Renal cortical epithelial cell (primary cell): ENCODE data around the gene MRTFB. TPM values are rescaled to one million over a fixed set of nuclear protein-coding genes. Genes with fewer than 3 reads are reported as not detected.
A peak's percentile ranks its signal among the peaks of the same experiment; 100 is the strongest.

ENCODE experiments used
- DNase-seq: peaks from one replicate; pipeline ENCODE4 v3.0.0-alpha.2; 2011; ENCODE audit warnings: low read depth
- total RNA-seq: library from RNA; depleted of rRNA; stranded (reverse); fragments of >200 nt; gene quantifications from 2 replicates; pipeline ENCODE4 v1.2.3, GENCODE V29; 2014

Gene MRTFB
- total RNA-seq, 1 donor from 2014 or later: 21.9 TPM

DNA sequence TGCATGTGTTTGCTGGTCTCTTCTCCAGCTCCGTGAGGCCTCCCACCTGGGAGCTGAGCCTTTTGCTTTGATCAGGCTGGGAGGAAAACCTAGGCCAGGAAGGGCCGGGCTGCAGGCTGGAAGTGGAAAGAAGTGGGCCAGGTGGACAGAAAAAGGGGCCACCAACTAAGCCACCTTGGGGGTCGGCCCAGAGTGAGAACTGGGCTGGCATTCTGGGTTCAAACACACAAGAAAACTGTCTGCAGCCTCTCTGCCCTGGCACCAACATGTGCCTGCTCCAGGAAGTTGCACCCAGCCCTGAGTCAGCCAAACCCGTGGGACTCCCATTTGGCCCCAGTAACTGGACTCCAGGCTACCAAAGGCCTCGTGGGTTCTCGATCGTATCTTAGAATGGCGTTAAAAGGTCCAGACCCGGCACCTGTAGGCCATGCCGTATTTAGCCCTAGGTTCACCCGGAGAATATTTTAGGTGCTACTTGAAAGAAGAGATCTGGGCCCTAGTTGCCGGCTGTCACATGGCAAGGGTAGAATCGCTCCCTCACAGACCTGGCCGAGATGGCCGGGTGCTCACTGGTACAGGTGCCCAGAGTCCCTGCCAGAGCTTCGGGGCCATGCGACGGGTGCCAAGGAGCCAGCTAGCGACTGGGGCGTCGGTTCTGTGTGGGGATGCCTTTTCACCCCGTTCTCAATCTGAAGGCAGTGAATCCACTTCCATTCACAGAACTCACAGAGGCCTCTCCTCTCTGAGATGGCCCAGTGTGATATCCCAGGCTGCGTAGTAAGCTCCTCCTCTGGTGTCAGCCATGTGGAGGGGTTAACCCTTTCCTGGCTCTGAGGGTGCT, 236.6 kb downstream of the MRTFB start:
- DNase-seq: no peak

DNA sequence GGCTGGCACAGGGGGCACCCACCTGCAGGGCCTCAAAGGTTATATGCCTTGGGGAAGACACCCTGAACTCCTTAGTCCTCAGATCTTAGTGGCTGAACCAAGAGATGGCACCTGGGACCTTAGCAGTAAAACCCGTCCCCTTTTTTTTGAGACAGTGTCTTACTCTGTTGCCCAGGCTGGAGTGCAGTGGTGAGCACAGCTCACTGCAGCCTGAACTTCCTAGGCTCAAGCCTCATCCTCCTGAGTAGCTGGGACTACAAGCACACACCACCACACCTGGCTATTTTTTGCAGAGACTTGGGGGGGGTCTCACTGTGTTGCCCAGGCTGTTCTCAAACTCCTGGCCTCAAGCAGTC, 237.2 kb downstream of the MRTFB start:
- DNase-seq: no peak

DNA sequence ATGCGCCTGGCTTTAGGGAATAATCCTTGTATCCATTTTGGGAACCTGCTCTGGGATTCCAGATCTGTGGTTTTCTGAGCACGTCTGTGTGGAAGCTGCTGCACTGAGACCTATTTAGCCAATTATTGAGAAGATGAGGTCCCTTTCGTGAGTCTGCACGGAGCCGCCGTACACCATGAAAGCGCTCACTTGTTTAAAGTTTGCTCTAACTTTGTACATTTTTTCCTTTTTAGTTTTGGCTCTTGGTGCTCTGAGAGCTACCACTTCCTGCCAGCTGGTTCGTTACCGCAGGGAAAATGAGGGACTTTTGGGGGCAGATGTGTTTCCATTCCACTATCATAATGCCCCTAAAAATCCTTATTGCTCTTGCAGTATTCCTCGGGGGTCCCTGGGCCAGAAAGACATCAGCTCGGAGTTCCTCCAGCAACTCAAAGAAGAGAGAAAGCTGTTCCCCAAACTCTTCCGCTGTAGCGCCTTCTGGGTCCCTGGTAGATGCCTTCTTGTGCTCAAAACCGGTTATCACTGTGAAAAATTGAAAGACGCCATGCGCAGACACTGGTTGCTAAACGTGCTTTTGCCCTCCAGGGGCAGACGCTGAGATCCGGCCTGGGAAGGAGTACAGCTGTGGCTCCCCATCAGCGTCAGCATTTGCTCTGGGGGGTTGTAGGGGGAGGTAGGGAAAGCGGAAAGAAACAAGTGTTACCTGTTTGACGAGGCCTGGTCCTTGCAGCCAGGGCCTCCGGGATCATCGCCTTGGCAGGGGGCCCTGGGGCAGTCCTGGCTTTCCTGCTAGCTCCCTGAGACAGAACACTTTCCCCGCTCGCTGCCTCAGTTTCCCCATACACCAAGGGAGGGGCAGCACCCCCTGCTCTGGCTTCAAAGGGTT, 238.1 kb downstream of the MRTFB start:
- DNase-seq: no peak

DNA sequence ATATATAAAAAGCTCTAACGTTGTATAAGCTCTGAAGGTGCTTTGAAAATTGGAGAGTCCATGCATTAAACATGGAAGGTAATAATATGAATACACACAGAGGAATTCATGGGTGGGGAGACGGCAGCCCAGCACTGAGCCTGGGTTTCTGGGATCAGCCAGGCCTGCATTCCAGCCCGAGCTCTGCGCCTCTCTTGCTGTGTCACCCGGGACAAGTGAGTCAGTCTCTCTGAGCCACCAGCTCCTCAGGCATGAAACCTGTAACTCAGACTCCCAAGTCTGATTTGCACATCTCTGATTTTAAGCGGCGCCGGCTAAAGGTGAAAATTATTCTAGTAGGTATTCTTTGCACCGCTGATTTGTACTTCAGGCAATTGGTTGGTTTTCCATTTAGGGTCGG, 238.8 kb downstream of the MRTFB start:
- DNase-seq: peak; percentile 38

DNA sequence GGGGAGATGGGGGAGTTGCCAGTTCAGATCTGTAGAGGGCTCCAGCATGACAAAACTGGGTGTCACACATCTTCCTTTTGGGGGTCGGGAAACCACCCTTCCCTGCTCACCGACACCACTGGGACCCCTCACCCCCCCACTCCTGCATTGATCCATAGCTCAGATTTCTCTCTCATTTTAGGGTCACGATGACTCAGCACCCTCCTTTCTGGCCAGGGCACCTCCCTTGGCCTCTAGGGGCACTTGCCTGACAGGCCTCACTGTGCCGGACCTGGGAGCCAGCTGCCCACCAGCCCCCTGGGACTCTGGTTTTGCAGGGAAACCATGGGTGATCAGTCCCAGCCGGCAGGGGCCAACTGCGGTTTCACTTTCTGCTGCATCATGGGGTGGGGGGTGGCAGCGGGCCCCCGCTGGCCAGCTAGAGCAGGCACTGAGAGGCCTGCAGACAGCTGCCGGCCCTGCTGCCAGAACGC, 239.4 kb downstream of the MRTFB start:
- DNase-seq: no peak

DNA sequence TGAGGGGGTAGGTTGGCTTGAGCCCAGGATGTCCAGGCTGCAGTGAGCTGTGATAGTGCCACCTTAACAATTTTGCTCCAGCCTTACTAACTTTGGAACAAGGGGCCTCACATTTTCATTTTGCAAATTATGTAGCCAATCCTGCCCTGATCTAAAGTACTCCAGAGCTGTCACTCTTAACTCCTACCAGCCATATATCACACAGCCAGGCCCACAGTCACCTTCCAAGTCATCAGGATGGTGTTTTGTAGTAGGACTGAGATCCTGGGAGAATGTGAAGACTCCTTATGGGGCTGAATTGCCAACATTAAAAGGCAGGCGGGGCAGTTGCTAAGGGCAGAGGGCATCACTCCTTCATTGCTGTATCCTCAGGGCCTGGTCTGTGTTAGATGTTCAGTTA, 243.0 kb downstream of the MRTFB start:
- DNase-seq: no peak

DNA sequence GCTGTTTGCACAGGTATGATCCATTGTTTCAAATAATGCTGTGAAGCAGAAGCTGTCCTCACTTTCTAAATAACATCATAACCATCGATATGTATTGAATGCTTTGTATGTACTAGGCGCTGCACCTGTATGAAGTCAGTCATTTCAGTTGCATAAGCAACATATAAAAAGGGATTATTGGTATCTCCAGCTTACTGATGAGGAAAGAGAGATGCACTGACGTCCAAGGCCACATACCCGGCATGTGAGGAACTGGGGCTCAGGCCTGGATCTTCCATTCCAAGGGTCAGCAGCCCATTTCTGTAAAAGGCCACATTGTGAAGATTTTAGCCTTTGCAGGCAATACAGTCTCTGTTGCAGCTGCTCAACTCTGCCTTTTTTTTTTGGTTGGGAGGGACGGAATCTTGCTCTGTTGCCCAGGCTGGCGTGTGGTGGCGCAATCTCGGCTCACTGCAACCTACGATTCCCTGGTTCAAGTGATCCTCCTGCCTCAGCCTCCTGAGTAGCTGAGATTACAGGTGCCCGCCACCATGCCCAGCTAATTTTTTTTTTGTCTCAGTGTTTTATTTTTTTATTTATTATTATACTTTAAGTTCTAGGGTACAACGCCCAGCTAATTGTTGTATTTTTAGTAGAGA, 244.7 kb downstream of the MRTFB start:
- DNase-seq: no peak

Other genes with a start within 250 kb of the MRTFB start
- 7.8 and 10.2 TPM in 2 replicates for gene ERCC4, start 151.2 kb upstream of the MRTFB start, total RNA-seq